A549 treated with RU486 at 1 μM for 4 hours (cell line): ENCODE results near the gene JARID2. TPM values are rescaled to one million over a fixed set of nuclear protein-coding genes. Genes with fewer than 3 reads are reported as not detected.

Source experiments
- total RNA-seq: library from RNA; stranded (reverse); fragments of 200-300 nt; extraction: Qiagen RNA extraction; gene quantifications from 5 replicates; pipeline ENCODE4 v1.2.3, GENCODE V29; 2022; ENCODE audit warnings: low read depth

The JARID2 gene
- 7.3 to 12.2 TPM (median 11.1 TPM) in 5 replicates for total RNA-seq

GRCh38 chr6:15245361-15246216, at the start of gene JARID2:
Gene JARID2, plus strand, starts transcription at chr6:15246069. Its CDS starts 471 bp downstream, at chr6:15246540.

